ENCODE results near the gene DPP8. TPM values are rescaled to one million over a fixed set of nuclear protein-coding genes. Genes with fewer than 3 reads are reported as not detected.
A peak's percentile ranks its signal among the peaks of the same experiment; 100 is the strongest.
"Not testable (repeated sequence)": the region's sequence is repeated elsewhere in the genome, so short reads cannot be mapped to it uniquely, and the experiment has no call there.

DPP8 gene
- total RNA-seq, 2 experiments from 2014 or later: 25.8 to 26.4 TPM

DNA sequence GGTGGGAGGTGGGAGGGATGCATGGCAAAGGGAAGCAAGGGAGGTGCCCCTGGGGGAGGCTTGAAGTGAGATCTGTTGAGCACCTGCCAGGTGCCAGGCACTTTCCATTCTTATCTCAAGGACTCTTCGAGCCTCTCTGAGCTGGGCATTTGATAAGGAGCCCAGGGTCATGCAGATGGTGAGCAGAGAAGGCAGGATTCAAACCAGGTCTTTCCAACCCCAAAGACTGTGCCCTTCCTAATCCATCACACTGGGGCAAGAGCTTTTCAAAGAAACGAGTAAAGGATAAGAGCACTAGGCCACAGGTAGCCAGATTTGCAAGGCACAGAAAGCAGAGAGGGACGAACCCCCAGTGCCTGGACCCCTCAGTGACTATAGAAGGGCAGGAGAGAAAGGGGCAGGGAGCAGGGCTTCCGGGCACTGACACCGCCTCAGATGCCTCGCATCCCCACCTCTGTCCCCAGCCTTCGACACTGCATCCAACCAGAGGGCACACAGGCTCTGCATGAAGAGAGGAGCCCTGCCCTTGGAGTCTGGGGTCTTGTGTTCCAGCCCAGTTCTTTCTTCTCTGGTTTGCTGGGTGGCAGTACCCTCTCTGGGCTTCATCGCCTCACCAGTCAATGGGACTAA is 115.8 kb downstream of the DPP8 start:
- peaks cover 34% of the 10 kb centered on the region for H3K27me3 Mint-ChIP-seq
- H3K36me3 Mint-ChIP-seq (ENCODE audit: low read depth): no peaks in the 10 kb centered on the region
- POLR2A ChIA-PET: interaction anchor here (0.6 kb wide), 1 partner anchor 147 kb away, joined by 4 read pairs; no protein-coding TSS in a partner anchor
- no peaks in the 10 kb centered on the region for H3K4me1 Mint-ChIP-seq
- CTCF ChIA-PET: interaction anchor here (0.5 to 2.0 kb wide), 10 partner anchors 11 to 249 kb away, joined by 3 to 8 read pairs (median 3); no protein-coding TSS in a partner anchor
- H3K9me3 Mint-ChIP-seq (ENCODE audit: low read depth): no peaks in the 10 kb centered on the region
- no peak overlapping the region for H3K27ac Mint-ChIP-seq
- ATAC-seq (no peak), DNase-seq (no peak)
- H3K4me3 Mint-ChIP-seq: no peak overlapping the region
- intact Hi-C loops (cut with DNase I, micrococcal nuclease): loop anchor here in 1 of 2 experiments (1.0 to 2.0 kb wide), 2 partner anchors 17 to 83 kb away; no protein-coding TSS in a partner anchor

DNA sequence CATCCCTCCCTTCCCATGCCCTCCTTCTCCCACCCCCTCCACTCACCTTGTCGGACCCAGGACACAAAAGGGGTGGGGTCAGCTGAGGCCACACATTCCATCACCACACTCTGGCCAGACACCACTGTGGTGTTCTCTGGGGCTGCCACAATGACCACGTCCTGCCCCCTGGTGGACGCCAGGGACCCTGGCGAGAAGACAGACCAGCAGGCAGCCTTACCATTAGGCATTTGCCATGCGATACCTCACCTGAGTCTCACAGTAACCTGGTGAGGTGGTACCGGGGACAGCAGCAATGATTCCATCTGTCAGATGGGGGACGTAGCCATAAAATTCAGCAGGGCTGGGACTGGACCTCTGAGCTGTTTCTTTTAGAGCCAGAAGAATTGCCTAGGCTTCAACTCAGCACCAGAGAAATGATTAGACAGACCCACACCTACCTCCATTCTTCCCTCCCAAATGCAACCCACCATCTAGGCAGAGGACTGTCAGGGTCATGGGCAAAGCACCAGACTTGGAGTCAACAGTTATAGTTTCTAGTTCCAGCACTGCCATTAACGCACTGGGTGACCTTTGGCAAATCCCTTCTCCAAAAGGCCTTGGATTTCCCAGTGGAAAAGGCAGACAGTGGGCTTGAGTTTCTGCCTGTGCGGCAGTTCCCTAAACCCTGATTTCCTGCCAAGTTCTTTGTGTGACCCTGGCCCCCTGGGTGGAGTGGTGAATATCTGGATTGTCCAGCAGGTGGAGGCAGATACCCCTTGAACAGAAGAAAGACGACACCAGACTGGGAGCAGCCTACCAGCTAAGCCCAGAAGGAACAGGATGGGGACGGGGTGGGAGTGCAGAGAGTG is 116.5 kb downstream of the DPP8 start:
- peak; percentile 74 for DNase-seq
- ChIA-PET CTCF (interaction anchor here (0.6 to 2.0 kb wide), 13 partner anchors 10 to 248 kb away, joined by 3 to 8 read pairs (median 3); no protein-coding TSS in a partner anchor), POLR2A (no interaction called here)
- H3K4me1 Mint-ChIP-seq: peaks cover 5% of the 10 kb centered on the region
- no peak overlapping the region for H3K27ac Mint-ChIP-seq
- no peaks in the 10 kb centered on the region for H3K36me3 Mint-ChIP-seq (ENCODE audit: low read depth)
- intact Hi-C loops (cut with DNase I, micrococcal nuclease): loop anchor here (1.0 to 2.0 kb wide), 2 partner anchors 16 to 83 kb away; no protein-coding TSS in a partner anchor
- H3K9me3 Mint-ChIP-seq (ENCODE audit: low read depth): no peaks in the 10 kb centered on the region
- H3K4me3 Mint-ChIP-seq: no peak overlapping the region
- peak; percentile 87 for ATAC-seq
- H3K27me3 Mint-ChIP-seq: peaks cover 41% of the 10 kb centered on the region

DNA sequence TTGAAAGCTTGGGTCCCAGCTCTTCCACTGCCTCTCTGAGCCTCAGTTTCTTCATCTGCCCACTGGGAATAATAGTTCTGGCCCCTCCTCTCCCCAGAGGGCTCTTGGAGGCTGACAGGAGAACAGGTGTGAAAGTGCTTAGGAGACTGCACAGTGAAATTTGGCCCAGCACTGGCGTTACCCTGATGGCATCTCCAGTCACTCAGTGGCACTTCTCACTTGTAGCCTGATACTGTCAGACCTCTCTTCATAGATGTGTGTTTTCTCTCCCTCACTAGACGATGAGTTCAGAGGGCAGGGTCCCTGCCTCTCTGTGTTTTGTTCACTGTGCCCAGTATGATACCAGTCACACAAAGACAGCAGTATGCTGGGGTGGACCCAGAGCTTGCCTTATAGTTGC is 117.5 kb downstream of the DPP8 start:
- Mint-ChIP-seq H3K36me3 (ENCODE audit: low read depth) (no peaks in the 10 kb centered on the region), H3K9me3 (ENCODE audit: low read depth) (no peaks in the 10 kb centered on the region), H3K27ac (no peak overlapping the region), H3K27me3 (peaks cover 47% of the 10 kb centered on the region), H3K4me1 (peaks cover 5% of the 10 kb centered on the region), H3K4me3 (no peak overlapping the region)
- ChIA-PET POLR2A (no interaction called here), CTCF (interaction anchor here (0.6 to 2.0 kb wide), 13 partner anchors 15 to 301 kb away, joined by 3 to 8 read pairs (median 3); no protein-coding TSS in a partner anchor)
- ATAC-seq: no peak
- no peak for DNase-seq
- intact Hi-C loops (cut with DNase I, micrococcal nuclease): loop anchor here (1.0 to 2.0 kb wide), 2 partner anchors 15 to 82 kb away; no protein-coding TSS in a partner anchor

DNA sequence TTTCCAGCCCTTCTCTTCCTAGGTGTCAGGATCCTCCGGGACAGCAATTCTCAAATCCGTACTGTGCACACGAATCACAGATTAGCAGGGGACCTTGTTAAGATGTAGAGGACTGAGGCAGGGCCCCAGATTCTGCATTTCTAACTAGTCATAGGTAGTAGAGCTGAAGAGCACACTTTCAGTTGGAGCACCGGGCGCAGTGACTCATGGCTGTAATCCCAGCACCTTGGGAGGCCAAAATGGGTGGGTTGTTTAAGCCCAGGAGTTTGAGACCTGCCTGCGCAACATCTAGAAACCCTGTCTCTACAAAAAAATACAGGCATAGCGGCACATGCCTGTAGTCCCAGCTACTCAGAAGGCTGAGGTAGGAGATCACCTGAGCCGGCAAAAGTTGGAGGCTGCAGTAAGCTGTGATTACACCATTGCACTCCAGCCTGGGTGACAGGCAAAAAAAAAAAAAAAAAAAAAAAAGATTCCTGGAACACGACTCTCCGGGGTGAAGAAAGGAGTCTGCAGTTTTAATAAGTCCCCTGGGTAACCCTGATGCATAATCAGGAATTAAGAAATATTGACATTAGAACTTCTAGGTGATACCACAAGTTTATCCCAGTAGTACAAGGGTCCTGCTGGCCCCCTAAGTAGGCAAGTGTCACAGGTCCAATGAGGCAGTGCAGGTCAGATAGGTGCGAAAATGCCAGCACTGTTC is 118.3 kb downstream of the DPP8 start:
- peaks cover 51% of the 10 kb centered on the region for H3K27me3 Mint-ChIP-seq
- ATAC-seq: no peak
- POLR2A ChIA-PET: no interaction called here

DNA sequence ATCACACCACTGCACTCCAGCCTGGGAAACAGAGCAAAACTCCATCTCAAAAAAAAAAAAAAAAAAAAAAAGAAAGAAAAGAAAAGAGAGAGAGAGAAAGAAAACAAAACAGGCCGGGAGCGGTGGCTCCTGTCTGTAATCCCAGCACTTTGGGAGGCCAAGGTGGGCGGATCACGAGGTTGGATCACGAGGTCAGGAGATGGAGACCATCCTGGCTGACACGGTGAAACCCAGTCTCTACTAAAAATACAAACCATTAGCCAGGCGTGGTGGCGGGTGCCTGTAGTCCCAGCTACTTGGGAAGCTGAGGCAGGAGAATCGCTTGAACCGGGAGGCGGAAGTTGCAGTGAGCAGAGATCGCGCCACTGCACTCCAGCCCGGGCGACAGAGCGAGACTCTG is 119.0 kb downstream of the DPP8 start:
- ATAC-seq; intact Hi-C loops (cut with DNase I, micrococcal nuclease); DNase-seq; H3K4me1 Mint-ChIP-seq; H3K4me3 Mint-ChIP-seq; H3K9me3 Mint-ChIP-seq (ENCODE audit: low read depth); POLR2A ChIA-PET; H3K36me3 Mint-ChIP-seq (ENCODE audit: low read depth); H3K27ac Mint-ChIP-seq: not testable (repeated sequence)
- H3K27me3 Mint-ChIP-seq: peaks cover 57% of the 10 kb centered on the region
- CTCF ChIA-PET: interaction anchor here (0.6 to 1.7 kb wide), 4 partner anchors 13 to 495 kb away, joined by 3 to 5 read pairs (median 4); no protein-coding TSS in a partner anchor

More for the DNA sequence above, 118.3 kb downstream of the DPP8 start:
- CTCF ChIA-PET: interaction anchor here (0.6 to 2.0 kb wide), 9 partner anchors 14 to 496 kb away, joined by 3 to 8 read pairs (median 3); no protein-coding TSS in a partner anchor
- Mint-ChIP-seq H3K4me3 (no peak overlapping the region), H3K27ac (no peak overlapping the region), H3K36me3 (ENCODE audit: low read depth) (no peaks in the 10 kb centered on the region), H3K4me1 (peaks cover 5% of the 10 kb centered on the region), H3K9me3 (ENCODE audit: low read depth) (no peaks in the 10 kb centered on the region)
- intact Hi-C loops (cut with DNase I, micrococcal nuclease): no loop called here
- DNase-seq: no peak

DNA sequence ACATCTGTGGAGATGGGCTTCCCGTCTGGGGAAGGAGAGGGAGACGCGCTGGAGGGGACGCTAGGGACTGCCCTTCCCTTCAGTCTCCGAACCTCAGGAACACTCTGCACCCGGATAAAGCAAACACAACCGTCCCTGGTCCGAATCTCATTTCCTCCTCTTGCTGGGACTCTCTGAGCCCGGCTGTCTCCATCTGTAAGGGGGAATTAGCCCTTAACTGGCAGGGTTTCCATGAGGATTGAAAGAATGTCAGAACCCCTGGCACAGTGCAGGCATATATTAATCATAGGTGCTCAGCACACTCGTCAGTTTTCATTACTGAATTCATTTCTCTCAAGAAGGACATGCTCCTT is 120.5 kb downstream of the DPP8 start:
- ChIA-PET POLR2A (no interaction called here), CTCF (interaction anchor here (0.6 to 1.5 kb wide), 5 partner anchors 9 to 520 kb away, joined by 3 to 5 read pairs (median 4); no protein-coding TSS in a partner anchor)
- Mint-ChIP-seq H3K36me3 (ENCODE audit: low read depth) (no peaks in the 10 kb centered on the region), H3K27me3 (peaks cover 56% of the 10 kb centered on the region), H3K4me1 (peaks cover 5% of the 10 kb centered on the region), H3K27ac (no peak overlapping the region), H3K9me3 (ENCODE audit: low read depth) (no peaks in the 10 kb centered on the region), H3K4me3 (no peak overlapping the region)
- DNase-seq (no peak), ATAC-seq (no peak)
- intact Hi-C loops (cut with DNase I, micrococcal nuclease): no loop called here

DNA sequence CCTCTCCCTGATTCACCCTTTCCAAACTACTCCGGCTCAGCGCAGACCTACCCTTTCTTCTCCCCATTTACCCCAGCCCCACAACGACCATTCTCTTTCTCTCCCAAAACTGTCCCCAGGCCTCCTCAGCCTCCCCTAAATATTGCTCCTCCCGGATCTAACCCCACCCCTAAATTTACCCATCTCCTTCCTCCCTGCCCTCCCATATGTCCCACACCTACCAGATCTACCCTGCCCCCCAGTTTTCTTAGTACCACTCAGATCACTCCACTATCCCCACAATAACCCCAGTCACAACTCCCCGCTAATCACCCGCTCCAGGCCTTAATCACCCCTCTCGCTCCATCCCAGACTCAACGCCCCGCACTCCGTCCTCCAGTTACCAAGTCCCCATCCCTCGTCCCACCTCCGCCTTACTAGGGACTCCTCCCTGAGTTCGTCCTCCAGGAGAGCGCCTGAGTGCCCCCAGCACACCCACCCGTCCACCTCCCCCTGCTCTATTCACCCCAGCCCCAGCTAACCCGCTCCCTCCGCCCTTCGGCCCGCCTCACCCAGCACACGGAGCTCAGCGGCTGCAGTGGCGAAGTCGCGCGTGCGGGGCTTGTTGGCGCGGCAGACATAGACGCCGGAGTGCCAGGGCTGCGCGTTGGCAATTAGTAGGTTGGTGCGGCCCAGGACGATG is 121.1 kb downstream of the DPP8 start:
- Mint-ChIP-seq H3K36me3 (ENCODE audit: low read depth) (no peaks in the 10 kb centered on the region), H3K4me1 (peaks cover 5% of the 10 kb centered on the region), H3K9me3 (ENCODE audit: low read depth) (no peaks in the 10 kb centered on the region), H3K4me3 (no peak overlapping the region), H3K27me3 (peaks cover 54% of the 10 kb centered on the region), H3K27ac (no peak overlapping the region)
- ATAC-seq (no peak), DNase-seq (peak; percentile 15)
- CTCF ChIA-PET: interaction anchor here (1.0 to 1.5 kb wide), 3 partner anchors 9 to 18 kb away, joined by 4 to 5 read pairs (median 4); no protein-coding TSS in a partner anchor
- intact Hi-C loops (cut with DNase I, micrococcal nuclease): no loop called here
- POLR2A ChIA-PET: no interaction called here

DNA sequence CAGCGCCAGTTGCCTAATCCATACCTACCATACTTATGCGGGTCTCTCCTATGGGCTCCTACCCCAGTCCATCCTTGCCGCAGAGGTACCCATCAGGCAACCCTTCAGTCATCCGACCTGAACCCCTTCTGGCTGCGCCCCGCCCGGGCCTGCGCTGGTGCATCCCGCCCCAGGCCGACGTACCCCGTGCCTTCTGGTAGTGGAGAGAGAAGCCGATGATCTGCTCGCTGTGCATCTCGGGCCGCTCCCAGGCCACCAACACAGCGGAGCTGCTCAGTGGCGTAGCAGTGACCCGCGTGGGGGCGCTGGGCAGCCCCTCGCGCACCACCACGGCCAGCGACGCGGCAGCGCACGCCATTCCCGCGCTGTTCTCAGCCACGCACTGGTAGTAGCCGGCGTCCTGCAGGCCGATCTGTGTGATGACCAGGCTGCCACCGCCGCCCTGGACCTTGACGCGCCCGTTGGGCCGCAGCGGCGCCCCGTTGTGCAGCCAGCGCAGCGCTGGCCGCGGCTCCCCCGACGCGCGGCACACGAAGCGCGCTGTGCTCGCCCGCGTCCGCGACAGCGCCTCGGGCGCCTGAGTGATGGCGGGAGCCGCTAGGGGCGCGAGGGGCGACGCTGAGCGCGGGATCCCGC is 121.8 kb downstream of the DPP8 start:
- ChIA-PET CTCF (interaction anchor here (0.9 to 2.2 kb wide), 5 partner anchors 10 to 242 kb away, joined by 4 to 10 read pairs (median 8); no protein-coding TSS in a partner anchor), POLR2A (no interaction called here)
- Mint-ChIP-seq H3K27me3 (peaks cover 49% of the 10 kb centered on the region), H3K9me3 (ENCODE audit: low read depth) (no peaks in the 10 kb centered on the region), H3K4me1 (peaks cover 5% of the 10 kb centered on the region), H3K27ac (no peak overlapping the region), H3K36me3 (ENCODE audit: low read depth) (no peaks in the 10 kb centered on the region), H3K4me3 (no peak overlapping the region)
- no peak for DNase-seq
- peak; percentile 23 for ATAC-seq
- intact Hi-C loops (cut with DNase I, micrococcal nuclease): no loop called here

DNA sequence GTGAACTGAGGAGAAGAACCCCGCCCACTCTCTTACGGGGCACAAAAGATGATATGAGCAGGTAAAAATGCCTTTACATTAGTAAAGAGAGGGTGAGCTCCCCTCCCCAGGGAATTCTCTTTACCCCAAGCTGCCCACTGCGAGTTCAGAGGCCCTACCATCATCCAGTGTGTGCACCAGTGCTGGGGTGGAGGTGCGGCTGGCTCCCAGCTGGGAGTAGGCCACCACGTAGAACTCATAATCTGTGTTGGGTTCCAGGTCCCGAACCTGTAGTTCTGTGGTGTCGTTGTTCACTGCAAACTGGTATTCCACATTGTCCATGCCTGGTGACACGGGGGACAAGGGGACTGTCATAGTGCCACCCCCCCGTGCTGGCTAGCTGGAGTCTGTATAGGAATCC is 122.6 kb downstream of the DPP8 start:
- ATAC-seq (no peak), DNase-seq (no peak)
- Mint-ChIP-seq H3K36me3 (ENCODE audit: low read depth) (no peaks in the 10 kb centered on the region), H3K9me3 (ENCODE audit: low read depth) (no peaks in the 10 kb centered on the region), H3K27ac (no peak overlapping the region), H3K4me1 (peaks cover 5% of the 10 kb centered on the region), H3K27me3 (peaks cover 45% of the 10 kb centered on the region), H3K4me3 (no peak overlapping the region)
- intact Hi-C loops (cut with DNase I, micrococcal nuclease): no loop called here
- CTCF ChIA-PET: interaction anchor here (0.6 to 2.2 kb wide), 10 partner anchors 10 to 243 kb away, joined by 3 to 10 read pairs (median 4); no protein-coding TSS in a partner anchor
- POLR2A ChIA-PET: no interaction called here

DNA sequence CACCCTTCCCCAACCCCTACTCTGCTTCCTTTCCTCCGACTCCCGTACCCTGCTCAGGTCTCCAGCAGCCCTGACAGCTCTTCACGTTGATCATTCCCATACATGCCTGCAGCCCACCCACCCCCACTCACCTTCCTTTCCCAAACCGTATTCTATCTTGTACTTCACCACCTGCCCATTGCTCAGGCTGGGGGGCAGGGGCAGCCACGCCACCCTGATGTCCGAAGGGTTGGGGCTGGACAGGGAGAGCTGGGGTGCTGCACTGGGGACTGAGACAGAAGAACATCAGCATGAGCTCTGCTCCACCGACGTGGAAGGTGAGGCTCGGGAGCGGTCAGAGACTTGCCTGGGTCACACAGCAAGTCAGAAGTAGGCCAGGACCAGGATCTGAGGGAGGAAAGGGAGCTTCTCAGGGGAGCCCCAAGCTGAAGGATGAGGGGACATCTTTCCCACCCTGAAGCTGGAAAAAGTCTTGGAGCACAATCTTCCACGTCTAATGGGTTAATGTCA is 123.2 kb downstream of the DPP8 start:
- H3K27ac Mint-ChIP-seq: no peak overlapping the region
- ChIA-PET POLR2A (interaction anchor here (0.5 kb wide), 1 partner anchor 136 kb away, joined by 4 read pairs; no protein-coding TSS in a partner anchor), CTCF (interaction anchor here (0.6 to 2.2 kb wide), 11 partner anchors 9 to 81 kb away, joined by 3 to 10 read pairs (median 3); no protein-coding TSS in a partner anchor)
- no peaks in the 10 kb centered on the region for H3K9me3 Mint-ChIP-seq (ENCODE audit: low read depth)
- peaks cover 41% of the 10 kb centered on the region for H3K27me3 Mint-ChIP-seq
- H3K4me1 Mint-ChIP-seq: peaks cover 5% of the 10 kb centered on the region
- ATAC-seq: no peak
- intact Hi-C loops (cut with DNase I, micrococcal nuclease): no loop called here
- H3K36me3 Mint-ChIP-seq (ENCODE audit: low read depth): no peaks in the 10 kb centered on the region
- no peak for DNase-seq
- H3K4me3 Mint-ChIP-seq: no peak overlapping the region

Measured in activated CD4-positive, alpha-beta T cell treated with anti-CD3 and anti-CD28 coated beads for 36 hours (primary cell).